Hepatic stellate cell (primary cell): Measurements from ENCODE around the gene ZMYM3.
"Not testable (repeated sequence)": the region's sequence is repeated elsewhere in the genome, so short reads cannot be mapped to it uniquely, and the experiment has no call there.

ENCODE experiments used
- DNase-seq: peaks from one replicate; pipeline ENCODE4 v3.0.0; 2011; ENCODE audit warnings: low spot score

Gene ZMYM3

DNA sequence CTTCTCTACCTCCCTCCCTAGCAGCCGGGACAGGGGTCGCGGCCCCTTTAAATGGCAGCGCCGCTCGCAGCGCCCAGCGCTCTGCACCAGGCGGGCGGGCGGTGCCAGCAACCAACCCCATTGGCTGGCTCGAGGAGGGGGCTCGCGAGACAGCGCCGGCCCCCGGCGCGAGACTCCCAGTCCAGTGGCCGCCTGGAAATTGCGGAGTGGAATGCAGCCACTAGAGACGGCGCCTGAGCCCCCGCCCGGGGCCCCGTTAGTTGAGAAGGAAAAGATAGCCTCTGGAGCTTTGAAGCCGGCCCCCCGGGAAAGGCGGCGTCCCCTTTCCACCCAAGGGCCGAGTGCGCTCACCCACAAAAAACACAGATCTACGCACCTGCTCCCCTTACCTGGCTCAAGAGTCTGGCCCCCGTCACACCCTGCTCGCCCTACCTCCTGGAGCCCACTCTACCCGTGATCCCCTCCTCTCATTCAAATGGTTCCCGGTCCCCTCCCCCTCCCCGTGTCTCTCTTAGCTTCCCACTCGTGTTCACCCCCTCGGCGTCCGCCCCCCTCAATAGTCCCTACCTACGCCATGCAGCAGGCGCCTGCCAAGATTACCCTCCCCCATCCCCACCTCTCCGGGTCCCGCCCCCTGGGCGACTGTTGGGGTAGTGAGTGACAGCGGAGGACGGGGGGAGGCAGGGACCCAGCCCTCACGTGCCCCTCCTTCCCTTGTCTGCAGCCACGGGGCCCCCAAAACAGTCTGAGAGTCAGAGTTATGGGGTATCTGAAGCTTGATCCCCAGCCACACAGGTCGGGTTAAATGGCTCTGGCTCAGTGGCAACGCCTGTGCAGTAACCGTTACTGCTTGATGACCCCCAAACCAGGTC is at the start of gene ZMYM3:
TSS of gene ZMYM3 (minus strand) at position 49 of the 872 bp plus-strand sequence. CDS start 885 bp downstream, outside the sequence.
- DNase-seq, result peak; percentile 93

DNA sequence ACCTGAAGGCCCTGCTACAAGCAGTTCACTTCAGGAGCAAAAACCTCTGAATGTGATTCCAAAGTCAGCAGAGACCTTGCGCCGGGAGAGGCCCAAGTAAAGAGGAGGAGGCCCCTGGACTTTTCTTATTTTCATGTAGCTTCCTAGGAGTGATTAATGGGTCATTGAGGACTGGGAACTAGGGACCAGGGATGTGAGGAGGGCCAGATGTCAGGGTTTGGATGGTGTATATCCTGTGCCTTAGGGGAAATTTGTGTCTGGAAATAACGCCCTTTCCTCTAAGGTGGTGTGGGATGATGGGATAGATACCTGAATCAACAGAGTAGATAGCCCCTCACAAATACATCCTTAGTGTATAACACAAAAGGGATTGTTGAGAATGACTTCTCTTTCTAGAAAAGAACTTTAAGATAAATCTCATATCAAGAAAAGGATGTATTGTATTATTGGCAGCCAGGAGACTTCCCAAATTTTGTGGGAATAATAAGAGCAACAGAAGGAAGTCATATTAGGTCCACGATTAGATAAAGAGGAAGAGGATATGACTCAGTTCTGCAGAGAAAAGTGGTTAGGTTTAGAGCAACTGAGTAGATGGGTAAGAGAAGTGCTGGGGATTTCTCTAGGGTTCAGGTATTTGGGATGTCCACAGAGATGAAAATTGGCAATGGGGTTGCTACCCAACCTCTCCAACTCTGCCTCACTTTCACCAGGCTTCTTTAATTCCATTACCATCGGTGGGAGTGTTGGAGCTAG is 48.7 kb upstream of the ZMYM3 start:
- DNase-seq, result no peak

DNA sequence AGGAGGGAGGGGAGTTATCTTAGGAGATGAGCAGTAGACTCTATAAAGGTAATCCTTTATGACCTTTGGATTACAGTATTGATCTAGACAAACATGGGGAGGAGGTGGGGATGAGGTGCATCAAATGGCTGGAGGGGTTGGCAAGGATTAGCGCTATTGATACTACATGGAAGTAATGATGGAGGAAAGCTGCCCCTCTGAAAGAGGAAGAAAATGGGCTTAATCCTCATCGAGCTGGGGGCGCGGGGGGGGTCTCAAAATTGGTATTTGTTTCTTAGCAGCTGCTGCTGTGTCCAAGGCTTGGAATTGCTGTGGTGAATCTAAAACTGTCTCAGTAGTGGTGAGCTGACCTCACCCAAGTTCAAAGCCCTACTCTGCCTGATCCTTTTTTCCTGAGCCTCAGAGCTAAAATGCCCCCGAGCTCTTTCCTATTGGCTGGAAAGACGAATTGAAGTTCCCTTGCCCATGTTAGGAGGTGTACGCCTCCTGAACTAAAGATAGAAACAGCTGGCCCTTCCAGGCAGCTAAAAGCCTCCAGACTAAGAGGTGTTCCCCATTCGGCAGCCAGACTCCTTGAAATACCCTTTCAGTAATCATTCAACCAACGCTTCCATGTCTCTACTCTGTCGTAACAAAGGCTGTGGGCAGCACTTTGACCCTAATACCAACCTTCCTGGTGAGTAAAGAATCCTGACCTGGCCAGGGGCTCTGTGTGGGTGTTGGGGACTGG is 47.4 kb upstream of the ZMYM3 start, which contains the start of gene ITGB1BP2:
TSS of gene ITGB1BP2 (plus strand) at position 556 of the 730 bp plus-strand sequence. CDS start at position 613, 57 bp downstream.
- peak; percentile 47 for DNase-seq

DNA sequence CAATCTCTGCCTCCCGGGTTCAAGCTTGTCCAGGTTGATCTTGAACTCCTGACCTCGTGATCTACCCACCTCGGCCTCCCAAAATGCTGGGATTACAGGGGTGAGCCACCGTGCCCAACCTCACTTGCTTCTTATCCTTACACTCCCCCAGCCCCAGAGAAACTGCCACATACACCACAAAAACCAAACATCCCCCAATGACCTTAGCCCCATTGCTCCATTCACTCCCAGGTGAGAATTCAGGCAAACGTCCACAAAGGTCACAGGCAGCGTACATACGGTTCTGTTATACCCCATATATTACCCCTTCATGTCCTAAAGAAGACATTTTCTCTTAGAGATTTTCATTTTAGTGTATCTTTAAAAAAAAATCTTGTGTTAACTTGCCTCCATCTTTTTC is 46.6 kb upstream of the ZMYM3 start:
- not testable (repeated sequence) for DNase-seq

DNA sequence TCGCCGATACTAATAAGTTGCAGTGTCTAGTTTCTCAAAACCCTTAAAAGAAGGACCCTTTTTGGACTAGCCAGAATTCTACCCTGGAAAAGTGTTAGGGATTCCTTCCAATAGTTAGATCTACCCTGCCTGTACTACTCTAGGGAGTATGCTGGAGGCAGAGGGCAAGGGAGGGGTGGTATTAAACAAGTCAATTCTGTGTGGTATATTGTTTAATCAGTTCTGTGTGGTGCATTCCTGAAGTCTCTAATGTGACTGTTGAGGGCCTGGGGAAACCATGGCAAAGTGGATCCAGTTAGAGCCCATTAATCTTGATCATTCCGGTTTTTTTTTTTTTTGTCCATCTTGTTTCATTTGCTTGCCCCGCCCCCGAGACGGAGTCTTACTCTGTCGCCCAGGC is 46.1 kb upstream of the ZMYM3 start:
- DNase-seq, result not testable (repeated sequence)

DNA sequence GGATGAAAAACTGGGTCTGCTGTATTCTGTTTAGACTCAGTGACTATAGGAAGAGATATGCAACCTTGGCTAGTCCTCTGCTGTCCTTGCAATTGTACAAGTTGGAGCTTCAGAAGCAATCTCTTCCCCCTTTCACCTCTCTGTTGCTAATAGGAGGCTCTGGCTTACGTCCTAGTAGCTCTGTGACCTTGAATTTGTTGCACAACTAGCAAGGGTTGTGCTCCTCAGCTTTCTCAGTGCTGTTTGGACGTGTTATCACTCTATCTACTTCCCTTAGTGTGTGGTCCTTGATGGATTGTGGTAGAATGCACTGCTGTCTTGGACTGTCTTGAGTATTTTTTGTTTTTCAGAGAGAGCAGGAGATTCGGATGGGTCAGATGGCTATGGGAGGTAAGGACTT is 44.2 kb upstream of the ZMYM3 start:
- DNase-seq, result no peak

GRCh38 chrX:71296806-71297205 is 42.9 kb upstream of the ZMYM3 start:
- DNase-seq, result no peak

DNA sequence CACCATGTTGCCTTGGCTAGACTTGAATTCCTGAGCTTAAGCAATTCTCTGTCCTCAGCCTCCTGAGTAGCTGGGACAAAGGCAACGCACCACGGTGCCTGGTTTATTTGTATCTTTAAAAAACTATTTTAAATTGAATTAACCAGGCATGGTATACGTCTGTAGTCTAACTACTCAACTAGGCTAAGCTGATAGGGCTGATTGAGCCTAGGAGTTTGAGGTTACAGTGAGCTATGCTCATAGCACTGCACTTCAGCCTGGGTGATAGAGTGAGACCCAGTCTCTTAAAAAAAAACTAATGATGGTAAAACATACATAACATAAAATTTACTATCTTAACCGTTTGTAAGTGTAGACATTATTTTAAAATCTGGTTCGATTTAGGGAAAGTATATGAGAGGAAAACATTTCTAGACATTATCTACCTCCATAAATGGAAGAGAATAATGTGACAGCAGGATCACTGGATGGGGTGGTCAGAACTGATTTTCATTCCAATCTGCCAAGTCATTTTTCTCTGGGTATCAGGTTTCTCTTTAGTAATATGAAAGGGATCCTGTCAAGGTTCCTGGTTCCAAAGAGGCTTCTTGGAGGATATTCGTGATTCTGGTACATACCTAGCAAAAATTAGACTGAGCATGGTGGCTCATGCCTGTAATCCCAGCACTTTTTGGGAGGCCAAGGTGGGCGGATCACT is 38.9 kb upstream of the ZMYM3 start:
- peak; percentile 29 for DNase-seq

DNA sequence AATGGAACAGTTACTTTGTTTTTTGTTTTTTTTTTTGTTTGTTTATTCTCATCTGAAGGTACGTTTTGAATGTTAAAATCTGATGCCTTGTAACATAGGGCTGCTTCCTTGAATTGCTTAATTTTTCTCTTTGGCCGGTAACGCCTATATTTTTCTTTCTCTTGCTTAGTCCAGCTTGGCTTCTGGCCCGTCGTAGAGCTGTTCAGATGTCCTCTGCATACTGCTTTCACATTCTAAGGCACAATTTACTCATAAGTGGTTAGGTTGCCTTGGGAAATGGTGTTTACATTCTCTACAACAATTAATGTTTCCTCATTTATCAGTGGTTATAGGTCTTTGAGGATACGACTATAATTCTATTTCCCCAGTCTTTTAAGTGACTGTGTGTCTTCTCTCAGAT is 37.4 kb upstream of the ZMYM3 start:
- DNase-seq, result no peak

GRCh38 chrX:71285929-71286328 is 32.0 kb upstream of the ZMYM3 start:
- DNase-seq, result no peak

DNA sequence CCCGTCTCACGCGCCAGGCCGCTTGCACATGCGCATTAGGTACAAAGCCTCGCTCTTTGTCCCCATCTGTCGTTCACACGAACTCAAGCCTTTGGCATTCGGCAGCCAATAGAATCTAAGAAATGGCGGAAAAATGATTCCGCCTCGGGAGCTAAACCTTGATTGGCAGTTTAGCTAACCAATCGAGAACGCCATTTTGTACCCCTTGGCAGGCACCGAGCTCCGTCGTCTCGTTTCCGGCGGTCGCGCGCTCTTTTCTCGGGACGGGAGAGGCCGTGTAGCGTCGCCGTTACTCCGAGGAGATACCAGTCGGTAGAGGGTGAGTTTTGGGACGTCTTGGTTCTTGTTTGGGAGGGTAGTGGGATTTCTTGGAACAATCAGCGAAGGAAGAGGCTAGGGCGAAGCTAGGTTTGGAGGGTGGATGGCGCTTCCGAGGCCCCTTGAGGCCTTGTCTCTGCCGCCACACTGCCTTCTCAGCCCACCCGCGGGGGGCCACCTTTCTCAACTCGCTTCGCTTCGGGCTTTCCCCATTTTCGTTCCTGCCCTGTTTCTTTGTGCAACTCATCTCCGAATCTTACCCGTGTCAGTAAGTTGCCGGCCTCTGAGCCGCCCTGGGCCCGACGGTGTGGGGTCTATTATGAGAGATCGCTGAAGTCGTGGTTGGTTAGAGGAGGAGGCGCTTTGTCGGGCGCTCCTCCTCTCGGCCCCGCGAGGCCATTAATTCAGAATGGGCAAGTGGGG is 29.6 kb upstream of the ZMYM3 start, which contains the start of gene NONO:
TSS of gene NONO (plus strand) at position 233 of the 741 bp plus-strand sequence. CDS start 7,003 bp downstream, outside the sequence.
- peak; percentile 89 for DNase-seq

DNA sequence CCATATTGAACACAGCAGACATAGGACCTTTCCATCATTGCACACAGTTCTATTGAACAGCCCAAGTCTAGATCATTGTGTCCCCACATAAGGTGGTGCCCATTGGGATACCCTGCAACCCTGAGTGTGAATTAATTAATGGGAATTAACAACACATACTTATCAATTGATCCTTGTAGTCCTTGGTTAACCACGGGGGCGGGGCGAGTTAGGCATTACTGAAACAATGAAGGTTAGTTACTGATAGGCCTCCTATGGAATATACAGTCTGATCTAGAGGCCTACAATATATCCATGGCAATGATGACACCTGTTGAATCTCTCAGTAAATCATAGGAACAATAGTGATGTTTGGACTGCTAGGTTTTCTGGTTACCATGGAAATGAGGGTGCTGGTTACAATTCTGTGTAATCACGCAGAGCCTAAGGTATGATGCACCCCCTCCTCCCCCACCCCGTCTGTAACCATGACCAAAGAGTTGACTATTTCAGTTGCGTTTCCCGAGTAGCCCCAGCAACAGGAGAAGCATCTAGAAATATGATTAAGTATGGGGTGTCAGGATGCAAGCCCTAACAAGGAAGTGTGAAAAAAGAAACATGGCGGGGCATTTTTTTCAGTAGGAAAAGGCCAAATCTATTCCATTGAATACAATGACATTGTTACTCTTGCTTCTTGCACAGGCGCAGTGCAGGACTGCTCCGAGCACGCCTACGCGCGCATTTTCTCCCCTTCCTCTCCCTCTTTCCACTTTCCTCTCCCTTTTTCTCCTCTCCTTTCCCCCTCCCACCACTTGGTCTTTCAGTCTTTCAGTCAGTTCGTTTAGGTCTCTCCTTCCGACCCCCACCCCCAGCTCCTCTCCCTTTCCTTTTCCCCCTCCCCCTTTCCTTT is 28.8 kb upstream of the ZMYM3 start:
- peak; percentile 15 for DNase-seq

GRCh38 chrX:71281300-71281699 is 27.4 kb upstream of the ZMYM3 start:
- DNase-seq, result not testable (repeated sequence)

DNA sequence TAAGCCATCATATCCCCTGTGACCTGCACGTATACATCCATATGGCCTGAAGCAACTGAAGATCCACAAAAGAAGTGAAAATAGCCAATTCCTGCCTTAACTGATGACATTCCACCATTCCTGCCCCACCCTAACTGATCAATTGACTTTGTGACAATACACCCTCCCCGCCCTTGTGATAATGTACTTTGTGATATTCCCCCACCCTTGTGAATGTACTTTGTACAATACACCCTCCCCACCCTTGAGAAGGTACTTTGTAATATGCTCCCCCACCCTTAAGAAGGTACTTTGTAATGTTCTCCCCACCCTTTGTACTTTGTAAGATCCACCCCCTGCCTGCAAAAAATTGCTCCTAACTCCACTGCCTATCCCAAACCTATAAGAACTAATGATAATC is 18.4 kb upstream of the ZMYM3 start:
- DNase-seq, result not testable (repeated sequence)

DNA sequence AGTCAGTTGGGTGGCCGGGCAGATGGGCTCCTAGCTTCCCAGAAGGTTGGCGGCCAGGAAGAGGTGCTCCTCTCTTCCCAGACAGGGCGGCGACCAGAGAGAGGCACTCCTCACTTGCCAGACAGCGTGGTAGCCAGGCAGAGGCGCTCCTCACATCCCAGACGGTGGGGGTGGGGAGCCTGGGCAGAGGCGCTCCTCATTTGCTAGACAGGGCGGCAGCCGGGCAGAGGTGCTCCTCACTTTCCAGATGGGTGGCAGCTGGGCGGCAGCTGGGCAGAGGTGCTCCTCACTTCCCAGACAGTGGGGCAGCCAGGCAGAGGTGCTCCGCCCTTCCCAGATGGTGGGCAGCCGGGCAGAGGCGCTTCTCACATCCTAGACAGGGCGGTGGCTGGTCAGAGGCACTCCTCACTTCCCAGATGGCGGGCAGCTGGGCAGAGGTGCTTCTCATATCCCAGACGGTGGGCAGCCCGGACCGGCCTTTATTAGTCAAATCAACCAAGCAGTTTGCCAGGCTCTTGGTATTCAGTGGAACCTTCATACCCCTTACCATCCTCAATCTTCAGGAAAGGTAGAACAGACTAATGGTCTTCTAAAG is 16.0 kb upstream of the ZMYM3 start:
- DNase-seq, result no peak

DNA sequence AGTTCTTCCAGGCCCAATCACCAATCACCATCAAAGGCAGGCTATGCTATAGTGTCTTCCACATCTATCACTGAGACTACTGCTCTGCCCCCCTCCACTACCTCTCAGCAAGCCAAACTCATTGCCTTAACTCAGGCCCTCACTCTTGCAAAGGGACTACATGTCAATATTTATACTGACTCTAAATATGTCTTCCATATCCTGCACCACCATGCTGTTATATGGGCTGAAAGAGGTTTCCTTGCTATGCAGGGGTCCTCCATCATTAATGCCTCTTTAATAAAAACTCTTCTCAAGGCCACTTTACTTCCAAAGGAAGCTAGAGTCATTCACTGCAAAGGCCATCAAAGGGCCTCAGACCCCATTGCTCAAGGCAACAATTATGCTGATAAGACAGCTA is 14.7 kb upstream of the ZMYM3 start:
- not testable (repeated sequence) for DNase-seq

DNA sequence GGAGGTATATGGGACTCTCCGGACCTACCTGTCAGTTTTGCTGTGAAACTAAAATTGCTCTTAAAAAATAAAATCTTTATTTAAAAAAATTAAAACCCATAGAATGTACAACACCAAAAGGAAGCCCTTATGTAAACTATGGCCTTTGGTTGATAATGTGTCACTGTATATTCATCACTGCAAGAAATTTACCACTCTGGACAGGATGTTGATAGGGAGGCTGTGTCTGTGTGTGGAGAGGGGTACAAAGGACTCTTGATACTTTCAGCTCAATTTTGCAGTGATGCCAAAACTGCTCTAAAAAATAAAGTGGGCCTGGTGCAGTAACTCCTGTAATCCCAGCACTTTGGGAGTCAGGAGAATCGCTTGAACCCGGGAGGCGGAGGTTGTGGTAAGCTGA is 2.9 kb upstream of the ZMYM3 start:
- no peak for DNase-seq

GRCh38 chrX:71256051-71256450 is 2.1 kb upstream of the ZMYM3 start:
- DNase-seq, result no peak
